Epithelial cell of esophagus (primary cell): ENCODE results near the gene B3GNT8.

ENCODE experiments used
- DNase-seq: peaks from one replicate; pipeline ENCODE4 v3.0.0; 2010; ENCODE audit warnings: low read depth
- H3K4me3 ChIP-seq: 2 replicates; pipeline ENCODE4 v1.5.1; 2011; ENCODE audit warnings: mild to moderate bottlenecking, low read length, control low read depth
- TF ChIP-seq, protein P1 (sequence below): IDR thresholded peaks from 2 replicates; pipeline ENCODE4 v1.5.1; 2011; ENCODE audit warnings: low read depth, mild to moderate bottlenecking, low read length, control low read depth, inconsistent platforms; ENCODE audit not compliant: insufficient read depth; ENCODE audit errors: missing control alignments

The B3GNT8 gene

DNA sequence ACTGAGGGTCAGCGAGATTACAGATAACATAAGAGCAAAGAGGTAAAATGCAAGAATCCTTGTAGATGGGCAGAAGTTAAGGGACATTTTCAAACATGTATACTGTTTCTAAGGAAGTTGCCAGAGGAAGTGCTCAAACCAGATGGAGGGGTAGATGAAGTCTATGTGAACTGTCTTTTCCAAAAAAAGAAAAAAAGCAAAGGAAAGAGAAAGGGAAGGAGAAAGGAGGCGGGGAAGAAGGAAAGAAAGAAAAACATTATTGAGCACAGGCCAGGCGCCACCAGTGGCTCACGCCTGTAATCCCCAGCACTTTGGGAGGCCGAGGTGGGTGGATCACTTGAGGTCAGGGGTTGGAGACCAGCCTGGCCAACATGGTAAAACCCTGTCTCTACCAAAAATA, 7.3 kb upstream of the B3GNT8 start:
- H3K4me3 ChIP-seq = no peak overlapping the region
- DNase-seq = no peak
- TF ChIP-seq, protein P1, sequence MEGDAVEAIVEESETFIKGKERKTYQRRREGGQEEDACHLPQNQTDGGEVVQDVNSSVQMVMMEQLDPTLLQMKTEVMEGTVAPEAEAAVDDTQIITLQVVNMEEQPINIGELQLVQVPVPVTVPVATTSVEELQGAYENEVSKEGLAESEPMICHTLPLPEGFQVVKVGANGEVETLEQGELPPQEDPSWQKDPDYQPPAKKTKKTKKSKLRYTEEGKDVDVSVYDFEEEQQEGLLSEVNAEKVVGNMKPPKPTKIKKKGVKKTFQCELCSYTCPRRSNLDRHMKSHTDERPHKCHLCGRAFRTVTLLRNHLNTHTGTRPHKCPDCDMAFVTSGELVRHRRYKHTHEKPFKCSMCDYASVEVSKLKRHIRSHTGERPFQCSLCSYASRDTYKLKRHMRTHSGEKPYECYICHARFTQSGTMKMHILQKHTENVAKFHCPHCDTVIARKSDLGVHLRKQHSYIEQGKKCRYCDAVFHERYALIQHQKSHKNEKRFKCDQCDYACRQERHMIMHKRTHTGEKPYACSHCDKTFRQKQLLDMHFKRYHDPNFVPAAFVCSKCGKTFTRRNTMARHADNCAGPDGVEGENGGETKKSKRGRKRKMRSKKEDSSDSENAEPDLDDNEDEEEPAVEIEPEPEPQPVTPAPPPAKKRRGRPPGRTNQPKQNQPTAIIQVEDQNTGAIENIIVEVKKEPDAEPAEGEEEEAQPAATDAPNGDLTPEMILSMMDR = no peak

DNA sequence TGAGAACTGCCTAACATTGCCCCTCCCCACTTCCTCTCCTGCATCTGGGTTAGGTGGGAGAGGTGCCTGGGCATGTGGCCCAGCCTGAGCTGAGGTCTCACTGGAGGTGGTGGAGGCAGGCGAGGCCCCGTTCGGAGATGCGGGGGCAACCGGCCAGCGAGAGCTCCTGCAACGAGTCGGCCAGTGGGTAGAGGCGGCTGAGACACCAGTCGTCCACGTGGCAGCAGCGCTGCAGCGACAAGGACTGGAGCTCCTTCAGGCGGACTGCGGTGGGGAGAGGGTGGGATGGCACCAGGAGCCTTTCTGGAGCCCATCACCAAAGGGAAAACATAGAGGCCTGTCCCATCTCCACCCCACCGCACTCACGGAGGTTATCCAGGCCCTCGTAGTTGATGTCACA, 6.0 kb upstream of the B3GNT8 start:
- H3K4me3 ChIP-seq = no peak overlapping the region
- TF ChIP-seq, protein P1 = no peak
- DNase-seq = no peak

GRCh38 chr19:41431426-41432386, 4.5 kb upstream of the B3GNT8 start:
- peak; percentile 46 for DNase-seq
- TF ChIP-seq, protein P1 = peak; percentile 41
- H3K4me3 ChIP-seq = no peak overlapping the region

- TF ChIP-seq, protein P1 = no peak
These were observed 3.7 kb upstream of the B3GNT8 start for GRCh38 chr19:41430922-41431321.

GRCh38 chr19:41428481-41428859, 1.3 kb upstream of the B3GNT8 start:
- DNase-seq = no peak
- TF ChIP-seq, protein P1 = no peak
- H3K4me3 ChIP-seq = peak overlapping the region; percentile 62

More at GRCh38 chr19:41430922-41431321, 3.7 kb upstream of the B3GNT8 start:
- no peak for DNase-seq
- H3K4me3 ChIP-seq = no peak overlapping the region

DNA sequence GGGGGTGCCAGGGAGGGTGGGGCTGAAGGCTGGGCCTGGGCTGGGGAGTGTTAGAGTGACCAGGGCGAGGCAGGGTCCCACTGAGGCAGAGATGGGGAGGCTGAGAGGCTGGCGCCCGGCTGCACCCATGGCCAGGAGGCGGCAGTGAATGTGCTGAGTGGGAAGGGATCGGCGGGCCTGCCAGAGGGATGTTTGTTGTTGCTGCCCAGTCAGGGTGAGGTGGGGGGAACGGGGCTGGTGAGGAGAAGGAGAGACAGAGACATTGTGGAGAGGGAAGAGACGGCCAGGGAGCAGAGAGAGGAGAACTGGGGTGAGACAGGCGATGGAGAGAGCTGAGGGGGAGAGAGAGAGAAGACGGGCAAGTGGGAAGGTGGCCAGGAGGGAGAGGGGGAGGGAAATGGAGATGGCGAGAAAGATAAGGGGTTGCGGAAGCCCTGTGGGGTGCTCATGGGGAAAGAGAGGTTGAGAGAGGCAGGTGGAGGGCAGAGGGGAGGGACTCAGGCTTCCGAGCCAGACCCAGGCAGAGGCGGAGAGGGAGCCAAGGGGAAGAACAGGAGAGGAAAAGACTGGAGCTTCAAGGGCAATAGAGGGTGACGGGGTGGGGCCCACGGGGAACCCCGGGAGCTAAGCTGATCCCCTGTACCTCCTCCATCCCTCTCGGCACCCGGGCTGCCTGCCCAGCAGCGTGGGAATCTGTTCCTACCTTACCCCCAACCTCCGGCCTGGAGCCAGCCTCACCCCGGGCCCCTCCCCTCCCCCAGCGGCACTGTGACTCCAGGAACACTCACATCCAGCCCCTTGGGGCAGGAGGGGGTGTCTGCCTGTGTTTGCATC, 690 bp upstream of the B3GNT8 start:
- H3K4me3 ChIP-seq = peak overlapping the region; percentile 62
- DNase-seq = peak; percentile 24
- TF ChIP-seq, protein P1 = no peak
